Spleen (tissue), 7 donors: Measurements from ENCODE around the gene ERBB4.

ENCODE experiments used
- CTCF ChIP-seq, 11 experiments: fragments of 200-600 bp in 7 of 11; fragments of 450-650 bp in 4 of 11; sonication (generic) in 4 of 11; IDR thresholded peaks in 8 of 11; conservative IDR thresholded peaks in 3 of 11; 1 replicate in 7 of 11; 2 replicates in 4 of 11; pipeline versions ENCODE4 v1.4.0 to v1.8.0; 2016 to 2021; ENCODE audit warnings: antibody characterized with exemption in 11 of 11, inconsistent platforms in 4 of 11, mild to moderate bottlenecking in 1 of 11
- POLR2A ChIP-seq, 3 donors: fragments of 450-650 bp; IDR thresholded peaks; one replicate each; pipeline ENCODE4 v1.5.1; 2017; ENCODE audit warnings: antibody characterized with exemption in 3 of 3, mild to moderate bottlenecking in 1 of 3
- donor health status: DM: no; HTN: no; CAD: no; lungs with moderate emphysema.
- donor health status: DM: no; HTN: no; CAD: no.
- donor health status: DM: no; HTN: no; CAD: no.

- no peak for TF ChIP-seq CTCF (IDR thresholded peaks at IDR 0.05 in 8 of 11, conservative IDR thresholded peaks at IDR 0.05 in 3 of 11)
- TF ChIP-seq POLR2A (IDR thresholded peaks at IDR 0.05): no peak
Observed at GRCh38 chr2:211690736-211691135, 847.9 kb downstream of the ERBB4 start.
